H7 (cell line): ENCODE measurements around the gene ATP5MG. TPM values are rescaled to one million over a fixed set of nuclear protein-coding genes. Genes with fewer than 3 reads are reported as not detected.

Experiments
- DNase-seq: peaks from one replicate; pipeline ENCODE4 v3.0.0; 2012
- H3K27me3 ChIP-seq: 2 replicates; pipeline ENCODE4 v1.6.0; 2011; ENCODE audit warnings: mild to moderate bottlenecking, low read length; ENCODE audit not compliant: control insufficient read depth, insufficient read depth
- H3K36me3 ChIP-seq: replicated peaks from 2 replicates; pipeline ENCODE4 v1.5.1; 2011; ENCODE audit warnings: low read length; ENCODE audit not compliant: control insufficient read depth, insufficient read depth
- H3K4me3 ChIP-seq: 2 replicates; pipeline ENCODE4 v1.5.1; 2011; ENCODE audit warnings: low read depth, mild to moderate bottlenecking, control low read depth, low read length, moderate library complexity; ENCODE audit not compliant: insufficient read depth
- total RNA-seq: library from RNA; depleted of rRNA; stranded (reverse); fragments of >200 nt; shearing (Covaris generic); gene quantifications from 2 replicates; pipeline ENCODE4 v1.2.3, GENCODE V29; 2014; rRNA removed

Gene ATP5MG, protein sequence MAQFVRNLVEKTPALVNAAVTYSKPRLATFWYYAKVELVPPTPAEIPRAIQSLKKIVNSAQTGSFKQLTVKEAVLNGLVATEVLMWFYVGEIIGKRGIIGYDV
- total RNA-seq, result 98.8 and 118 TPM in 2 replicates

DNA sequence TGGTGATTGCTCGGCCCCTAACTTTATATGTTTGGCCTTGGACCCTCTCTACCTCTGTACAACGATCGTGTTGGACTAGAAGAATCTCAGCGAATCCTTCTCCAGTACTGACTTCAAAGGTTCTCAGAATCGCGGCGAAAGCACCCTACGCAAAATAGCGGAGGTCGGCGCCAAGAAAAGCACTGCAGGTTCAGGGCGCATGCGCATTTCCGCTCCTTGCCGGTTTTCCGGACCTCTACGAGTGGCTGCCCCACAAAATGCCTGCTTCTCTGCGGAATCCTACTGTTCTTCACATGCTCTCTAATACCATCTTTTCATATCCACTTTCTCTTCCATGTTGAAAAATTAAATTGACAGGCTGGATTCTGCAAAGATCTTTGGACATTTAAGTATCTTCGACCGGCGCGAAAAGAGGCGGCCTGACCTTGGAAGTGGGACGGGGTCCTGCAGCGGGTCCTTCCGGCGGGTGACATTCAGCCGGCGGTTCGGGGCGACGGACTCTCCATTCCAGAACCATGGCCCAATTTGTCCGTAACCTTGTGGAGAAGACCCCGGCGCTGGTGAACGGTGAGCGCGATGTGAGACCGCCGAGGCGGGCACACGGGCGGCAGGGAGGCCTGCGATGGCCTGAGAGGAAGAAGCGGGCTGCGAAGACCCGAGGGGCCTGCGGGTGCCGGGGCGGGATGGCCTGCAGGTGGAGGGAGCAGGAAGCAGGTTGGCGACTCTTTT, at the start of gene ATP5MG:
Gene ATP5MG (plus strand): TSS at position 456 of the 729 bp plus-strand sequence. CDS start 60 bp downstream, at position 516.
- H3K36me3 ChIP-seq, result peaks cover 2% of the 10 kb centered on the region; the same call in 1 of the 2 replicates
- DNase-seq, result peak; percentile 86

DNA sequence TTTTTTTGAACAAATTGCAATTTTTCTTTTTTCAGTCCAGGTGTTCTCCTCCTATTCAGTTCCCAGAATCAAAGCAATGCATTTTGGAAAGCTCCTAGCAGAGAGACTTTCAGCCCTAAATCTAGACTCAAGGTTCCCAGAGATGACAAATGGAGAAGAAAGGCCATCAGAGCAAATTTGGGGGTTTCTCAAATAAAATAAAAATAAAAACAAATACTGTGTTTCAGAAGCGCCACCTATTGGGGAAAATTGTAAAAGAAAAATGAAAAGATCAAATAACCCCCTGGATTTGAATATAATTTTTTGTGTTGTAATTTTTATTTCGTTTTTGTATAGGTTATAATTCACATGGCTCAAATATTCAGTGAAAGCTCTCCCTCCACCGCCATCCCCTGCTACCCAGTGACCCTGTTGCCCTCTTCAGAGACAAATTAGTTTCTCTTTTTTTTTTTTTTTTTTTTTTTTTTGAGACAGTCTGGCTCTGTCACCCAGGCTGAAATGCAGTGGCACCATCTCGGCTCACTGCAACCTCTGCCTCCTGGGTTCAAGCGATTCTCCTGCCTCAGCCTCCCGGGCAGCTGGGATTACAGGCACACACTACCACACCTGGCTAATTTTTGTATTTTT, 48.2 kb upstream of the ATP5MG start:
- DNase-seq, result no peak
- Histone ChIP-seq H3K27me3 (no peaks in the 10 kb centered on the region; the same call in 1 of the 2 replicates), H3K36me3 (no peaks in the 10 kb centered on the region), H3K4me3 (no peak overlapping the region)

More for the DNA sequence above, at the start of gene ATP5MG:
- H3K4me3 ChIP-seq, result peak within 1 kb of the TSS; percentile 94
- no peaks in the 10 kb centered on the region for H3K27me3 ChIP-seq

DNA sequence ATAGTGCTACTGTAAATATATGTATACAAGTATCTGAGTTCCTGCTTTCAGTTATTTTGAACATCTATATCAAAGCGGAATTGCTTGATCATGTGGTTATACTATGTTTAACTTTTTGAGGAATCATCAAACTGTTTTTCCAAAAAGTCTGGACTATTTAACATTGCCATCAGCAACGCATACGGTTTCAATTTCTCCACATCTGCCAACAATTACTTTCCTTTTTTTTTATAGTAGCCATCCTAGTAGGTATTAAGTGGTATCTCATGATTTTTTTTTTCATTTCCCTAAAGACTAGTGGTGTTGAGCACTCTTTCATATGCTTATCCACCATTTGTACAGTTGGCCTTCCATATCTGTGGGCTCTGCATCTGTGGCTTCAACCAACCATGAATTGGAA, 43.3 kb upstream of the ATP5MG start:
- DNase-seq, result no peak
- no peaks in the 10 kb centered on the region for H3K27me3 ChIP-seq
- no peak overlapping the region for H3K4me3 ChIP-seq
- H3K36me3 ChIP-seq, result no peaks in the 10 kb centered on the region

DNA sequence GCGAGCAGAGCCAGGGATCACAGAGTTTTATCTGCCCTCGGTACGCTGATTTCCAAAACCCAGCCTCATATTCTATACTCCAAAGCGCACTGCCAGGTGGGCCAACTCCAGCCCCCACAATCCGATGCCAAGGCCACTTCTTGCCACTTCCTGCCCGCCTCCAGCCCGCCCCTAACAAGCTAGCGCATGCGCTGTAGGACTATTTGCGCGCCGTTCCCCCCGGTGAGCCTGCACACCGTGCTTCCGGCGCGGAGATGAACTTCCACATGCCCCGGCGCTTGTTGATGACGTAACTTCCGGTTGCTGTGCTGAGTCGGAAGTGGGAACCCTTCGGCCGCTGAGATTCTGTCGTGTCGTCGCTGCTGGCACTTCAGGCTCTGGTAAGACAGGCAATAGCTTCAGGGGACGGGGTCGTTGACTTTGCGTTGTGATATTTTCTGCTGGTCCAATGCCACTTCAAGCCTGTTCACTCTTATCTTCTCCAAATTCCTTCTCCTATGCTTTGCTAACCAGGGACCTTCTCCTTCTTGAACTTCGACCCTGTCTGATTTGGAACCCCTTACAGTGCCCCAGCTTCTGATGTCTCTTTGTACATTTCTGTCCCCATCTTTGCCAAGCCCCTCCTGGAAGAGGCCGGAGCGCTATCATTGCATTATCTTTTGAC, 42.0 kb upstream of the ATP5MG start, which contains the start of gene UBE4A:
Gene UBE4A (plus strand): TSS at position 306 of the 664 bp plus-strand sequence. CDS start 5,481 bp downstream, outside the sequence.
- Histone ChIP-seq H3K4me3 (peak within 1 kb of the TSS; percentile 98), H3K27me3 (no peaks in the 10 kb centered on the region), H3K36me3 (no peaks in the 10 kb centered on the region)
- peak; percentile 80 for DNase-seq

DNA sequence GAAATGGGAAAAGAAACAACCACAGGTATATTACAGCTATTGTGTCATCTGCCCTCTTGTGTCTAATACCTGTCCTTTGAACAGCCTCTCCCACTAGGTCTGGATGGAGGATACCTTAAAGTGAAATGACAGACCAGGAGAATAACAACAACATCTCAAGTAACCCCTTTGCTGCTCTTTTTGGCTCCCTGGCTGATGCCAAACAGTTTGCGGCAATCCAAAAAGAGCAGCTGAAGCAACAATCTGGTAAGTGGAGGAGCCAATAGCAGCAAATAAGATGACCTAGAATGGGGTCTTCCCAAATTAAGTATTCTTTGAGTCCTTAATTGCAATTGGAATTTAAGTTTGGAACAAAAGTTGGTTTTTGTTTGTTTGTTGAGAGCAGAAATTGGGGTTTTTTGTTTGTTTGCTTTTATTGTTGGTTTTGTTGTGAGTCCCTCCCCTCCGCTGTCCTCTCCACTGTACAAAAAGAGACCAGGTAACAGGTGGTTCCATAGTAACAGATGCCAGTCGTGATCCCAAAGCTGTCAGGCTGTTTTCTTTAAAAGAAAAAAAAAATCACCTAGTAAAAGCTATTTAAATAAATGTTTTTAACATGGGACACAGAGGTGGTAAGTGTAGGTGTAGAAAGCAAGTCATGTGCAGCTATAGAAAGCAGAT, 36.3 kb upstream of the ATP5MG start:
- no peak for DNase-seq
- Histone ChIP-seq H3K4me3 (no peak overlapping the region), H3K27me3 (no peaks in the 10 kb centered on the region), H3K36me3 (peaks cover 4% of the 10 kb centered on the region)

DNA sequence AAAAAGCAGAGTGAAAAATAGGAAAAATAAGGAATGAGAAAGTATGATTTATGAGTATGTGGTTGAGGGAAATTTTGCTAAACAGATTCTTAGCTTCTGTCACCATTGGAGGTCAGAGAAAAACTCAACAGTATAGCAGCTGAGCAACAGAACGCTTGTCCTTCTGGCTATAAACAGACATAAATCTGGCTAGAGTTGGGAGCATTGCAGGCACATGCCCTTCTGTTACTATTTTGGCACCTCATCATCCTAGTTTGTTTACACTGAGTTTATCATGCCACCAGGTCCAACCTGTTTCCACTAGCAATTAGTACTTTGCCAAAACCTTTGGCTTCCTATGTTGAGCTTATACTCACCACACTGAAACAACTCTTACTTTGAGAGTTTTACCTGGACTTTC, 35.1 kb upstream of the ATP5MG start:
- H3K36me3 ChIP-seq, result peaks cover 6% of the 10 kb centered on the region
- no peak overlapping the region for H3K4me3 ChIP-seq
- no peaks in the 10 kb centered on the region for H3K27me3 ChIP-seq
- DNase-seq, result no peak

DNA sequence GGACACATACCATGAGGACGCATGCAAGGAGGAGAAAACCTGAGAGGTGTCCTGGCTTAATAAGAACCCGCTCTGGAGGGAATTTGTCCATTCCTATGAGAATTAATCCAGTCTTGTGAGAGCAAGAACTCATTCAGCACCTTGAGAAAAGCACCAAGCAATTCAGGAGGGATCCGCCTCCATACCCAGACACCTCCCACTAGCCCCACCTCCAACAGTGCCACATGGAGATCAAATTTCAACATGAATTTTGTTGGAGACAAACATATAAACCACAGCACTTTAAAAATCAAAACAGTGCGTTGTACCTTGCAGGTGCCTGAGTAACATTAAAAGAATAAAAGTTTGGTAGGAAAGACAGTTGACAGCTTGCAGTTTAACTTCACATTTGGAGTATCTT, 30.6 kb upstream of the ATP5MG start:
- no peaks in the 10 kb centered on the region for H3K27me3 ChIP-seq
- DNase-seq, result no peak
- H3K36me3 ChIP-seq, result peaks cover 9% of the 10 kb centered on the region
- no peak overlapping the region for H3K4me3 ChIP-seq

DNA sequence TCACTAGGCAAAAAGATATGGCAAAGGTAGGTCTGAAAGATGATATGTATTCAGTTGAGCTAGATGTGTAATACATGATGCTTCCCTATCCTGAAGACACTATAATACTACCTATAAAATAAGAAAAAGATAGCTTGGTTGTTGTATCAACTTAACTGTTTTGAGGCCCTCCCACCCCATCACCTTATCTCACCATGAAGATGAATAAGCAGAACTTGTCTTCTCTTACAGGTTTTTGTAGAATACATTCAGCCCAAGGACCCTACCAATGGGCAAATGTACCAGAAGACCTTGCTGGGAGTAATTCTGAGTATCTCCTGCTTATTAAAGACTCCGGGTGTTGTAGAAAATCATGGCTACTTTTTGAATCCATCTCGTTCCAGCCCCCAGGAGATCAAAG, 28.1 kb upstream of the ATP5MG start:
- no peak for DNase-seq
- Histone ChIP-seq H3K4me3 (no peak overlapping the region), H3K27me3 (no peaks in the 10 kb centered on the region), H3K36me3 (peaks cover 11% of the 10 kb centered on the region)

DNA sequence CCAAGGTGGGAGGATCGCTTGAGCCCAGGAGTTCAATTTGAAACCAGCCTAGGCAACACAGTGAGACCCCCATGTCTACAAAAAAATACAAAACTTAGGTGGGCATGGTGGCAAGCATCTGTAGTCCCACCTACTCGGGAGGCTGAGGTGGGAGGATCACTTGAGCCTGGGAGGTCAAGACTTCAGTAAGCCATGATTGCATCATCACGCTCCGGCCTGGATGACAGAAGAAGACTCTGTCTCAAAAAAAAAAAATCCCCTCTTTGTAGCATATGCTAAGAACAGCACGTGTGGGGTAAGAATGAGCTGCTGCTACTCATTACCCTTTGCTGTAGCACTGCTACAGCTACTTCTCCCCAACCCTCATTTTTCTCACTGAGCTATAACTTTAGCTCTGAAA, 27.5 kb upstream of the ATP5MG start:
- DNase-seq, result no peak
- Histone ChIP-seq H3K36me3 (peaks cover 9% of the 10 kb centered on the region), H3K27me3 (no peaks in the 10 kb centered on the region), H3K4me3 (no peak overlapping the region)

DNA sequence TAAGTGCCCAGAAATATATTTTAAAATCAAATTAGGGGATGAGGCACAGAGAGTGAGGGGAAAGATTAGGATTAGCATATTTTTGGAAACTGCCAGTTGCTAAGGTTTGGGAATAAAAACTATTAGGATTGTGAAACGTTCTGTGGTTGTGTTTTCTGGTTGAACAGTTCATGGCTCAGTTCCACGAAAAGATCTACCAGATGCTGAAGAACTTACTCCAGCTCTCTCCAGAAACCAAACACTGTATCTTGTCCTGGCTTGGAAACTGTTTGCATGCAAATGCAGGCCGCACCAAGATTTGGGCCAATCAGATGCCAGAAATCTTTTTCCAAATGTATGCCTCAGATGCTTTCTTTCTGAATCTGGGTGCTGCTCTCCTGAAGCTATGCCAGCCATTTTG, 26.7 kb upstream of the ATP5MG start:
- DNase-seq, result no peak
- H3K27me3 ChIP-seq, result no peaks in the 10 kb centered on the region
- no peak overlapping the region for H3K4me3 ChIP-seq
- H3K36me3 ChIP-seq, result peaks cover 8% of the 10 kb centered on the region

DNA sequence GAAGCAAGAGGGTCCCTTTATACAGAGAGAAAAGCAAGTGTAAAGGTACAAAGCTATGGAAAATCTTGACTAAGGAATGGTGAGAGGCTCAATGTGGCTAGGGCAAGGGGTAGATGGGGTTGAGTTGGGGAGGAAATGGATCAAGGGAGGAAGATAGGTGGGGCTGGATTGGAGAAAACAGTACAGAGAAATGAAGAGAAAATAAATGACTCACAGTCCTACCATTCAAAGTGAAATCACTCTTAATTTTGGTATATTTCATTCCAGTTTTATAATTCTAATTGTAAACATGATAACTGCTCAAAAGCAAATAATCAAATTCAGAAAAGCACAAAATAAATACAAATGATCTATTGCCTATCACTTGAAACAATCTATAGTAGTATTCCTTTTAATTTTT, 25.4 kb upstream of the ATP5MG start:
- no peak overlapping the region for H3K4me3 ChIP-seq
- peaks cover 7% of the 10 kb centered on the region for H3K36me3 ChIP-seq
- DNase-seq, result no peak
- H3K27me3 ChIP-seq, result no peaks in the 10 kb centered on the region

DNA sequence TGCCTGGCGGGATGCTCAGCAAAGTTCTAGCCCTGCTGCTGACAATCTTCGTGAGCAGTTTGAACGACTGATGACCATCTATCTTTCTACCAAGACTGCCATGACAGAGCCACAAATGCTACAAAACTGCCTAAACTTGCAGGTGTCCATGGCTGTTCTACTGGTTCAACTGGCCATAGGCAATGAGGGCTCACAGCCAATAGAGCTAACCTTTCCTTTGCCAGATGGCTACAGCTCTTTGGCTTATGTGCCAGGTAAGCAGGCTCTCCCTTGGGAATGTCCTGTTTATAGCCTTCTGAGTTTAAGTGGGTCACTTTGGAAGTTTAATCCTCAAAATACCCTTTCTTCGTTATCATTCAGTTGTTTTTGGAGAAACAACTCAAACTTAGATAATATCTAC, 21.9 kb upstream of the ATP5MG start:
- Histone ChIP-seq H3K36me3 (peaks cover 10% of the 10 kb centered on the region), H3K27me3 (no peaks in the 10 kb centered on the region), H3K4me3 (no peak overlapping the region)
- DNase-seq, result no peak

DNA sequence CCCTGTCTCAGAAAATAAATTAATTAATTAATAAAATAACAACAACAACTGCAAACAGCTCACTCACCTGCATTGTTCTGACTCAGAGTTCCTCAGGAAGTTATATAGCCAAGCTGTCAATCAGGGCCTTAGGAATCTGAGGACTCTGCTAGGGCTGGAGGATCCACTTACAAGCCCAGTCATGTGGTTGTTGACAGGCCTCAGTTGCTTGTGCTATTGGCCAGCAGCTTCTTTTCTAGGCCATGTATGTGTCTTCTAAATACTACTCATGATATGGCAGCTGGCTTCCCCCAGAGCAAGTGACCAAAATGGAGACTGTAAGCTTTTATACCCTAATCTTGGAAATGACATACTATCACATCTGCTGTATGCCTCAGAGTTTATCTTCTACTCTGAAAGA, 20.8 kb upstream of the ATP5MG start:
- Histone ChIP-seq H3K27me3 (no peaks in the 10 kb centered on the region), H3K36me3 (peaks cover 15% of the 10 kb centered on the region), H3K4me3 (no peak overlapping the region)
- DNase-seq, result no peak

DNA sequence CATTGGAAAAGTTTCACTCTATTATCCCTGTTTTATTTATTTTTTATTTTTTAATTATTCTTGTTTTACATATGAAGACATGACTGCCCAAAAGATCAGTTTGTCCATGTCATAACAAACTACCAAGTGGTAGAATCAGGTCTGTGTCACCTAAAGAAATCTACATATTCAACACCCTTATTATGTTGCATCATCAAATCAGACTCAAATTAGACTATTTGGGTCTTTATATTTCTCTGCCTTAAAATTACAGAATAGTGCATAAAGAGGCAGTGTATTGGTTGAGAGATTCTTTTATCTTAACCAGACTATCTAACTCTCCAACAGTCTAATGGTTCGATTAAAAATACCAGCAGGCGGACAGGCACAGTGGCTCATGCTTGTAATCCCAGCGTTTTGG, 18.5 kb upstream of the ATP5MG start:
- Histone ChIP-seq H3K36me3 (peaks cover 18% of the 10 kb centered on the region), H3K27me3 (no peaks in the 10 kb centered on the region), H3K4me3 (no peak overlapping the region)
- no peak for DNase-seq
